ENCODE results near the gene ZSCAN22. TPM values are rescaled to one million over a fixed set of nuclear protein-coding genes. Genes with fewer than 3 reads are reported as not detected.

ZSCAN22 gene
- total and polyA plus RNA-seq, 2 of the 13 experiments (the other 11 are each of a cell fraction or from before 2014, with no cell fraction given), result 2.5 to 3.5 TPM

- TF ChIP-seq FOXP4 (CRISPR knock-in tag; IDR thresholded peaks at IDR 0.05) (0 out of 2 replicates have a peak, but pooled peaks have one; percentile 14), PAWR (CRISPR knock-in tag; IDR thresholded peaks at IDR 0.05; ENCODE audit: borderline replicate concordance) (no peak), ZNF160 (CRISPR knock-in tag; IDR thresholded peaks at IDR 0.05) (no peak), ZBTB38 (CRISPR knock-in tag; IDR thresholded peaks at IDR 0.05) (peak; percentile 83), NFAT5 (CRISPR knock-in tag; IDR thresholded peaks at IDR 0.05) (peak; percentile 50), ZNF782 (CRISPR knock-in tag; IDR thresholded peaks at IDR 0.05; ENCODE audit: borderline replicate concordance) (no peak), EHMT2 (IDR thresholded peaks at IDR 0.05; ENCODE audit: borderline replicate concordance, low read depth, low read length) (no peak), ZSCAN31 (CRISPR knock-in tag; IDR thresholded peaks at IDR 0.05; ENCODE audit: low read depth) (peak; percentile 53; the same call in 1 of the 2 replicates), ZNF776 (CRISPR knock-in tag; IDR thresholded peaks at IDR 0.05) (peak; percentile 96), HIVEP1 (CRISPR knock-in tag; IDR thresholded peaks at IDR 0.05) (peak; percentile 90; the same call in 1 of the 2 replicates), ZFP1 (CRISPR knock-in tag; IDR thresholded peaks at IDR 0.05) (no peak), ZNF382 (CRISPR knock-in tag; IDR thresholded peaks at IDR 0.05; ENCODE audit: borderline replicate concordance) (no peak), PCBP2 (optimal IDR thresholded peaks at IDR 0.05; ENCODE audit: low read depth, low read length, poor library complexity, severe bottlenecking) (no peak), AHR (CRISPR knock-in tag; IDR thresholded peaks at IDR 0.05) (no peak; the same call in 1 of the 2 replicates), ZNF30 (CRISPR knock-in tag; IDR thresholded peaks at IDR 0.05) (no peak), MLLT10 (CRISPR knock-in tag; IDR thresholded peaks at IDR 0.05) (no peak), ZNF841 (CRISPR knock-in tag; IDR thresholded peaks at IDR 0.05; ENCODE audit: borderline replicate concordance) (peak; percentile 53; the same call in 1 of the 2 replicates)
- TF ChIP-seq, protein P1, sequence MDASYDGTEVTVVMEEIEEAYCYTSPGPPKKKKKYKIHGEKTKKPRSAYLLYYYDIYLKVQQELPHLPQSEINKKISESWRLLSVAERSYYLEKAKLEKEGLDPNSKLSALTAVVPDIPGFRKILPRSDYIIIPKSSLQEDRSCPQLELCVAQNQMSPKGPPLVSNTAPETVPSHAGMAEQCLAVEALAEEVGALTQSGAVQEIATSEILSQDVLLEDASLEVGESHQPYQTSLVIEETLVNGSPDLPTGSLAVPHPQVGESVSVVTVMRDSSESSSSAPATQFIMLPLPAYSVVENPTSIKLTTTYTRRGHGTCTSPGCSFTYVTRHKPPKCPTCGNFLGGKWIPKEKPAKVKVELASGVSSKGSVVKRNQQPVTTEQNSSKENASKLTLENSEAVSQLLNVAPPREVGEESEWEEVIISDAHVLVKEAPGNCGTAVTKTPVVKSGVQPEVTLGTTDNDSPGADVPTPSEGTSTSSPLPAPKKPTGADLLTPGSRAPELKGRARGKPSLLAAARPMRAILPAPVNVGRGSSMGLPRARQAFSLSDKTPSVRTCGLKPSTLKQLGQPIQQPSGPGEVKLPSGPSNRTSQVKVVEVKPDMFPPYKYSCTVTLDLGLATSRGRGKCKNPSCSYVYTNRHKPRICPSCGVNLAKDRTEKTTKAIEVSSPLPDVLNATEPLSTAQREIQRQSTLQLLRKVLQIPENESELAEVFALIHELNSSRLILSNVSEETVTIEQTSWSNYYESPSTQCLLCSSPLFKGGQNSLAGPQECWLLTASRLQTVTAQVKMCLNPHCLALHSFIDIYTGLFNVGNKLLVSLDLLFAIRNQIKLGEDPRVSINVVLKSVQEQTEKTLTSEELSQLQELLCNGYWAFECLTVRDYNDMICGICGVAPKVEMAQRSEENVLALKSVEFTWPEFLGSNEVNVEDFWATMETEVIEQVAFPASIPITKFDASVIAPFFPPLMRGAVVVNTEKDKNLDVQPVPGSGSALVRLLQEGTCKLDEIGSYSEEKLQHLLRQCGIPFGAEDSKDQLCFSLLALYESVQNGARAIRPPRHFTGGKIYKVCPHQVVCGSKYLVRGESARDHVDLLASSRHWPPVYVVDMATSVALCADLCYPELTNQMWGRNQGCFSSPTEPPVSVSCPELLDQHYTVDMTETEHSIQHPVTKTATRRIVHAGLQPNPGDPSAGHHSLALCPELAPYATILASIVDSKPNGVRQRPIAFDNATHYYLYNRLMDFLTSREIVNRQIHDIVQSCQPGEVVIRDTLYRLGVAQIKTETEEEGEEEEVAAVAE (CRISPR knock-in tag; IDR thresholded peaks at IDR 0.05; ENCODE audit: borderline replicate concordance), result peak; percentile 100
These were observed 60.0 kb downstream of the ZSCAN22 start, which contains the start of gene RPS5 (continued) for GRCh38 chr19:58386576-58387337.
